ENCODE results near the gene ZMYND12.

Gene ZMYND12

DNA sequence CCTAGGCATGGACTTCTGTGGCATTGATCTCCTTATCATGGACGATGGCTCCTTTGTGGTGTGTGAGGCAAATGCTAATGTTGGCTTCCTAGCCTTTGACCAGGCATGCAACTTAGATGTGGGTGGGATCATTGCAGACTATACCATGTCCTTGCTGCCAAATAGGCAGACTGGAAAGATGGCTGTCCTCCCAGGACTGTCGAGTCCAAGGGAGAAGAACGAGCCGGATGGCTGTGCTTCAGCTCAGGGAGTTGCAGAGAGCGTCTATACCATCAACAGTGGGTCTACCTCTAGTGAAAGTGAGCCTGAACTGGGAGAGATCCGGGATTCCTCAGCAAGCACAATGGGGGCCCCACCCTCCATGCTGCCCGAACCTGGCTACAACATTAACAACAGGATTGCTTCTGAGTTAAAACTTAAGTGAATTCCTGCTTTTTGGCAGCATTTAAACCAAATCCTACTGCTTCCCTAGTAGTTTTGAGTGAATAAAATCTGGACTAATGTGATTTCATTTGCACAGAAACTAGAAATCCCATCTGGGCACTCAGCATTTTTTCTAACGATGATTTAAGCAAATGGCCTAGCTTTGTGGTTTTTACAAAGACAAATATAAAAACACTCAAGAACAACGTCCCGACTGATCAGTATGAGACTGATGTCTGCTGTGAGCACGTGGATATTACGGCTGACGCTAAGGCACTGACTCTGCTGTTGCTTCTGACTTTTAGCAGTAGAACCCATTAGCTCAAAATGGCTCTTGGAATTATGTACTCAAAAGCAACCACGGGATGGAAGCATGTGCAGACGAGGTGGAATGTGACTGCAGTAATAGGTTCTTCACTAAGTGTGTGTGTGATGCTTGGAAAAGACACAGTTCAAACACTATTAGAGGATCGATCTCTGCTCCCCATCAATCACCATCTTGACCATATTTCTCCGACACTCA, 41.0 kb downstream of the ZMYND12 start:
- no peak overlapping the region for H3K27ac ChIP-seq
- TF ChIP-seq, protein P1, sequence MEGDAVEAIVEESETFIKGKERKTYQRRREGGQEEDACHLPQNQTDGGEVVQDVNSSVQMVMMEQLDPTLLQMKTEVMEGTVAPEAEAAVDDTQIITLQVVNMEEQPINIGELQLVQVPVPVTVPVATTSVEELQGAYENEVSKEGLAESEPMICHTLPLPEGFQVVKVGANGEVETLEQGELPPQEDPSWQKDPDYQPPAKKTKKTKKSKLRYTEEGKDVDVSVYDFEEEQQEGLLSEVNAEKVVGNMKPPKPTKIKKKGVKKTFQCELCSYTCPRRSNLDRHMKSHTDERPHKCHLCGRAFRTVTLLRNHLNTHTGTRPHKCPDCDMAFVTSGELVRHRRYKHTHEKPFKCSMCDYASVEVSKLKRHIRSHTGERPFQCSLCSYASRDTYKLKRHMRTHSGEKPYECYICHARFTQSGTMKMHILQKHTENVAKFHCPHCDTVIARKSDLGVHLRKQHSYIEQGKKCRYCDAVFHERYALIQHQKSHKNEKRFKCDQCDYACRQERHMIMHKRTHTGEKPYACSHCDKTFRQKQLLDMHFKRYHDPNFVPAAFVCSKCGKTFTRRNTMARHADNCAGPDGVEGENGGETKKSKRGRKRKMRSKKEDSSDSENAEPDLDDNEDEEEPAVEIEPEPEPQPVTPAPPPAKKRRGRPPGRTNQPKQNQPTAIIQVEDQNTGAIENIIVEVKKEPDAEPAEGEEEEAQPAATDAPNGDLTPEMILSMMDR (conservative IDR thresholded peaks at IDR 0.05): no peak

DNA sequence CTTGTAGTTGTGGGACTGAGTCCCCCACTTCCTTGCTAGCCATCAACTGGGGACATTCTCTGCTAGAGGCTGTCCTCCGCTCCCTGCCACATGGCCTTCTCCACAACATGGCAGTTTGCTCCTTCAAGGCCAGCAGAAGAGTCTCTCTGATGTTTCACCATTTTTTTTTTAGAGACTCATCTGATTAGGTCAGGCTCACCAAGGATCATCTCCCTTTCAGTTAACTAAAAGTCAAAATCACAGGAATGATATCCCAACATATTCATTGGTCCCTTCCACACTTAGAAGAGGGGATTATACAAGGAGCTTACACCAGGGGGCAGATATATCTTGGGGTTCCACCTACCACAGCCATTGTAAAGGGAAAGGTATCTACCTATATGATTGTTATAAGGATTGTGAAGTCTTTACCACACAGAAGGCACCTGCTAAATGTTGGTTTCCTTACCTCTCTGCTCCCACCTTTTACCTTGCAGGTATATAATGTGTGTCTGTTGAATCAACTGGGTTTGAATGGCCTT, 51.9 kb downstream of the ZMYND12 start:
- no peak overlapping the region for H3K27ac ChIP-seq
- TF ChIP-seq, protein P1 (conservative IDR thresholded peaks at IDR 0.05): no peak

DNA sequence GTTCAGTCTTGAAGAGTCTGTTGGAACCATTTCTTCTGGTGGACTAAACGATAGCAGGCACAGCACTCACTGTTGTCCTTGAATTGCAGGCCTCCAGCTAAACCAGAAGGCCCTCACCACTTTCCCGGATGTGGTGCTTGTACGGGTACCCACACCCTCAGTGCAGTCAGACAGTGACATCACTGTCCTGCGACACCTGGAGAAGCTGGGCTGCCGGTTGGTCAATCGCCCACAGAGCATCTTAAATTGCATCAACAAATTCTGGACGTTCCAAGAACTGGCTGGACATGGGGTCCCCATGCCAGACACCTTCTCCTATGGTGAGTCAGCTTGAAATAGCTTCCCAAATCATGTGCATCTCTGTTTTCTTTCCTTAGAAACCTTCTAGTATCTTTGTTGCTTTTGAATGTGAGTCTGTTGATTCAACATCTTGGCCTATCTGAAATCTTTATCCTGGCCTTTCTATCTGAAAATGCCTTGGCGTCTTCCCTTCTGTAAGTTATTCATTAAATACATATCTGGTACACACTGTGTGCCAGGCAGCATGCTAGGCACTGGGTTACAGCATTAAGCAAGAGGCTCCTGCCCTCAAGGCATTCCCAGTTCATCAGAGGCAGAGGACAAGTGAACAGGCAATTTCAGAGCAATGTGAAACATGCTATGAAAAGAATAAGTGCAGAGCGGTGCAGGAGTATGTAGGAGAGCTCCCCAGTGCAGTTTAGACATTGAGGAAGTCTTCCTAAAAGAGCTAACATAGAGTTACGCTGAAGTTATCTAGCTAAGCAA, 56.3 kb downstream of the ZMYND12 start:
- TF ChIP-seq, protein P1 (conservative IDR thresholded peaks at IDR 0.05): no peak
- H3K27ac ChIP-seq: no peak overlapping the region

DNA sequence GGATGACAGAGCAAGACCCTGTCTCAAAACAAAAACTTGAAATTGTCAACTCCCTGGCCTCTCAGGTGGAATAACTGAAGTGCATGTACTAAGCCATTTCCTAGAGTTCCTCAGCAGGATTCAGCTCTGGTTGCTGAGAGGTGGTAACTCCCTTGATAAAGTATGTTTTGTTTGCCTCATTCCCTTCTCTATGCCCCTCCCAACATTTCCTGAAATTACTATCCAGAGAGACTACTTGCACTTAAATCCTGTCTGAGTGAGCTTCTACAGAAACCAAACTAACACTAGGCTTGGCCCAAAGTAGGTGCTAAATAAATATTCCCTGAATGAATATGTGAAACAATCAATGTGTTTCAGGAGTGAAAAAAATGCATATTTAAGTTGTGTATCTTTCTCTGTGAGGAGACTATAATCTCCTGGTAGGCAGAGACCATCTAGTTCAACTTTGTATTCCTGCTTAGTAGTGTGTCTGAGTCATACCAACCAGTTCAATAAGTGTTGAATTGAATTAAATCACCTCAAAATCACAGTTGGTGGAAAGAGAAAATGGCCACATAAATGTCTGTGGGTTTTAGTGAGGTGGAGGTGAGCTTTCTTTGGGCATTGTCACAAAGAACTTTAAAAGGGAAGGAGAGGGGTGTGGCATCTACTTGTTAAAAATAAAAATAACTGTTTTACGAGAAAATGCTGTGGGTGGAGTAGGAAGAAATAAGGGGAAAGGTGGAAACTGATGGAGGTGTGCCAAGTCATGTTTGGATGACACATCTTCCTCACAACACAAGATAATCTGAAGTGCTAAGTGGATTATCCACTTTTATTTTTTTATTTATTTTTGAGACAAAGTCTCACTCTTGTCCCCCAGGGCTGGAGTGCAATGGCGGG, 62.6 kb downstream of the ZMYND12 start:
- TF ChIP-seq, protein P1 (conservative IDR thresholded peaks at IDR 0.05): no peak

DNA sequence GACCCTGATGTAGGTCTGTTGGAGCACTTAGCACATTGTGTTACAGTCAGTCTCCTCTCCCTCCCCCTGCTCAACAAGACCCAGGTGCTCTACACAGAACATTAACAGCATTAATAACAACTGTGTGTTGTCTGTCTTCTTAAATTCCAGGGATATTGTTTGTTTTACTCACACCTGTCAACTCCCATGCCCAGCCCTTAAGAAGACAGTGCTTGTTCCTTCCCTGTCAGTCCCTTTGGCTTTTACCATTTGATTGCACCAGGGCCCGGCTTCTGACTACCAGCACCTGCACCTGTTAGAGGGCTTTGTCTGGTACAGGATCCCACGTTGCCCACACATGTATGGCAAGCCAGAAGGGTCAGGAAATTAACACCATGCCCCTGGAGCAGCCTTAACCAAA, 63.6 kb downstream of the ZMYND12 start:
- TF ChIP-seq, protein P1 (conservative IDR thresholded peaks at IDR 0.05): no peak
- no peak overlapping the region for H3K27ac ChIP-seq

More for the DNA sequence above, 62.6 kb downstream of the ZMYND12 start:
- no peak overlapping the region for H3K27ac ChIP-seq

DNA sequence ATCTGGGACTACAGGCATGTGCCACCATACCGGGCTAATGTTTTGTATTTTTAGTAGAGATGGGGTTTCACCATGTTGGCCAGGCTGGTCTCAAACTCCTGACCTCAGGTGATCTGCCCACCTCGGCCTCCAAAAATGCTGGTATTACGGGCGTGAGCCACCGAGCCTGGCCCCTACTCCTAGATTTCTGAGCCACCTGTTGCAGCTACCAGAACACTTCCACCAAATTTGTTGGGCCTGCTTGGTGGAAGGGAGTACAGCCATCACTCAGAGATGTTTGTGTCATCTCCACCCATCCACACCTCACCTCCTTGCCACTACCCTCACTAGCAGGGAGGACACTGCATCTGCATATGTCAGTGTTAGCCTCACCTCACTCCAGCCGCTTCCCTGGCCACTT, 69.8 kb downstream of the ZMYND12 start:
- TF ChIP-seq, protein P1 (conservative IDR thresholded peaks at IDR 0.05): no peak
- H3K27ac ChIP-seq: no peak overlapping the region

Measured in VCaP (cell line).